ENCODE measurements around the gene SOX10.
"Not testable (repeated sequence)": the region's sequence is repeated elsewhere in the genome, so short reads cannot be mapped to it uniquely, and the experiment has no call there.

Gene SOX10

DNA sequence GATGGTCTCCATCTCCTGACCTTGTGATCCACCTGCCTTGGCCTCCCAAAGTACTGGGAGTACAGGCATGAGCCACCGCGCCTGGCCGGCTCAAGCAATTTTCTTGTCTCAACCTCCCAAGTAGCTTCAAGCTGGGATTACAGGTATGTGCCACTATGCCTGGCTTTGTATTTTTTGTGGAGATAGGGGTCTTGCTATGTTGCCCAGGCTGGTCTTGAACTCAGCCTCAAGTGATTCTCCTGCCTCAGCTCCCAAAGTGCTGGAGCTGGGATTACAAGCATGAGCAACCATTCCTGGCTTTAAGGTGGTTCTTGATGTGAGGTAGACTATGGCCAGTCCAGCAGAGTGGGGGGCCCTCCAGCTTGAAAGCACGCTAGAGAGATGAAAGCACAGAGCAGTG lies 23.3 kb downstream of the SOX10 start:
- Mint-ChIP-seq H3K36me3 (peaks cover 99% of the 10 kb centered on the region), H3K9me3 (no peaks in the 10 kb centered on the region), H3K4me1 (peaks cover 21% of the 10 kb centered on the region), H3K27ac (peak overlapping the region; percentile 17), H3K4me3 (no peak overlapping the region)
- no peak for DNase-seq (ENCODE audit: low spot score in 2 of 2)
- no peak for ATAC-seq

DNA sequence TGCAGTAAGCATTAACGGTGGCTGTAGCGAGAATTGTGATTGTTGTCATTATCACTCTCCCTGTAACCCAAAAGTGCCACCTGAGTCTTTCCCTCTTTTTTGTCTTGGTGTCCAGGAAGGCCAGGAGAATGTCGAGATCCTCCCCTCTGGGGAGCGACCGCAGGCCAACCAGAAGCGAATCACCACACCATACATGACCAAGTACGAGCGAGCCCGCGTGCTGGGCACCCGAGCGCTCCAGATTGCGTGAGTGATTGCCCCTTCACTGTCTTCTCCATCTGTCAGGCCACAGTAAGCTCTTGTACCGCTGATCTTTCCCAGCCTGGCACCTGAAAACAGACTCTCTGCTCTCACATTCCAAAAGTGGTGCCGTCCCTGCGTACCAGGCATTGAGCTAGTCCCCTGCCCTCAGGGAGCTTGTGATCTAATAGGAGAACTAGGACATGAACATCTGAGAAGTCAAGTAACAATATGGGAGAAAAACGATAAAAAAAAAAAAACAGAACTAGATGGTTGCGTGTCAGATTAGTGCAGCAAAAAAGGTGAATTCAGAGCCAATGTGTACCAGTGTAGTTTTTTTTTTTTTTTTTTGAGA lies 25.0 kb downstream of the SOX10 start:
- DNase-seq (ENCODE audit: low spot score in 2 of 2) = no peak
- no peaks in the 10 kb centered on the region for H3K9me3 Mint-ChIP-seq
- no peak overlapping the region for H3K4me3 Mint-ChIP-seq
- peaks cover 87% of the 10 kb centered on the region for H3K36me3 Mint-ChIP-seq
- no peak overlapping the region for H3K27ac Mint-ChIP-seq
- ATAC-seq = no peak
- H3K4me1 Mint-ChIP-seq = peaks cover 31% of the 10 kb centered on the region

DNA sequence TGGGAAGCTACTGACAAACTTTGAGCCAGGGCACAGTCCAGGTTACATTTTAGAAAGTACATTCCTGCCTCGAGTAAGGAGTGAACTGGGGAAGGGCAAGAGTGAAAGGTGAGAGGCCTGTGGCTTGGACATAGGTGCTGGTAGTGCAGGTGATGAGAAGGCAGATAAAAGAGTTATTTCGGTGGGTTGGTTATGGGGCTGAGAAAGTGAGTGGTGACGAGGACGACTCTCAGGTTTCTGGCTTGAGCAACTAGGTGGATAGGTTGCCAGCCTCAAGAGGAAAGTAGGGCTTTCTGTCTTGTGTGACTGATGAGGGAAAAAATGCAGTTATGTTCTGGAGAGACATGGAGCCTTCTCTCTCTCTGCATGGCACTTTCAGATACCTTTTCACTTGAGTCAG lies 27.1 kb downstream of the SOX10 start:
- Mint-ChIP-seq H3K36me3 (peaks cover 77% of the 10 kb centered on the region), H3K4me1 (peaks cover 51% of the 10 kb centered on the region), H3K9me3 (no peaks in the 10 kb centered on the region)

DNA sequence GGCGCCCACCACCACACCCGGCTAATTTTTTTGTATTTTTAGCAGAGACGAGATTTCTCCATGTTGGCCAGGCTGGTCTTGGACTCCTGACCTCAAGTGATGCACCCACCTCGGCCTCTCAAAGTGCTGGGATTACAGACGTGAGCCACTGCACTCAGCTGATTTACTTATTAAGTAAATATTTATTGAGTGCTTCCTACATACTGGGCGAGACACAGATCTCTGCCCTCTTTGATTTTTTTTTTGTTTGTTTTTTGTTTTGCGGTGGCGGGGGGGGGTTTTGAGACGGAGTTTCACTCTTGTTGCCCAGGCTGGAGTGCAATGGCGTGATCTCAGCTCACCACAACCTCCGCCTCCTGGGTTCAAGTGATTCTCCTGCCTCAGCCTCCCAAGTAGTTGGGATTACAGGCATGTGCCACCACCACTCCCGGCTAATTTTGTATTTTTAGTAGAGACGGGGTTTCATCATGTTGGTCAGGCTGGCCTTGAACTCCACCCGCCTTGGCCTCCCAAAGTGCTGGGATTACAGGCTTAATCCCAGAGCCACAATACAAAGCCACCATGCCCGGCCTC lies 28.4 kb downstream of the SOX10 start:
- not testable (repeated sequence) for H3K4me3 Mint-ChIP-seq; ATAC-seq; H3K27ac Mint-ChIP-seq; DNase-seq (ENCODE audit: low spot score in 2 of 2); H3K9me3 Mint-ChIP-seq
- Mint-ChIP-seq H3K4me1 (peaks cover 51% of the 10 kb centered on the region), H3K36me3 (peaks cover 64% of the 10 kb centered on the region)

More for the DNA sequence above, 27.1 kb downstream of the SOX10 start:
- ATAC-seq (no peak), DNase-seq (ENCODE audit: low spot score in 2 of 2) (no peak)
- Mint-ChIP-seq H3K27ac (no peak overlapping the region), H3K4me3 (no peak overlapping the region)

DNA sequence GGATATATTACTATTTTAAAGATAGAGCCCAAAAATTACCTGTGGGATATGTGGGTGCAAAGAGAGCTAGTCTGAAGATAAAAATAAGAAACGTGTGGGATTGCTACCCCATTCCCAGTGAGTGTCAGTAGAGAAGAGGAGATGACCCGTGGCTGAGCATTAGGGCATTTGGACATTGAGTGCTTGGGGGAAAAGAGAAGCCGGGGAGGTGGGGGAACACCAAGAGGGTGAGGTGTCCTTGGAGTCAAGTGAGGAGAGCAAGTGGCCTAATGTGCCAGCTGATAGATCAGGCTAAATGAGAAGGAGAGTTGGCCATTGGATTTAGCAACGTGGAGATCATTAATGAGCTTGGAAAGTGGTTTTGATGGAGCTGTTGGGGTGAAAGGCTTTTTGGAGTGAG lies 29.7 kb downstream of the SOX10 start:
- Mint-ChIP-seq H3K4me3 (peak overlapping the region; percentile 93), H3K36me3 (peaks cover 52% of the 10 kb centered on the region), H3K4me1 (peaks cover 51% of the 10 kb centered on the region), H3K27ac (peak overlapping the region; percentile 97), H3K9me3 (no peaks in the 10 kb centered on the region)
- no peak for DNase-seq (ENCODE audit: low spot score in 2 of 2)
- ATAC-seq = no peak

DNA sequence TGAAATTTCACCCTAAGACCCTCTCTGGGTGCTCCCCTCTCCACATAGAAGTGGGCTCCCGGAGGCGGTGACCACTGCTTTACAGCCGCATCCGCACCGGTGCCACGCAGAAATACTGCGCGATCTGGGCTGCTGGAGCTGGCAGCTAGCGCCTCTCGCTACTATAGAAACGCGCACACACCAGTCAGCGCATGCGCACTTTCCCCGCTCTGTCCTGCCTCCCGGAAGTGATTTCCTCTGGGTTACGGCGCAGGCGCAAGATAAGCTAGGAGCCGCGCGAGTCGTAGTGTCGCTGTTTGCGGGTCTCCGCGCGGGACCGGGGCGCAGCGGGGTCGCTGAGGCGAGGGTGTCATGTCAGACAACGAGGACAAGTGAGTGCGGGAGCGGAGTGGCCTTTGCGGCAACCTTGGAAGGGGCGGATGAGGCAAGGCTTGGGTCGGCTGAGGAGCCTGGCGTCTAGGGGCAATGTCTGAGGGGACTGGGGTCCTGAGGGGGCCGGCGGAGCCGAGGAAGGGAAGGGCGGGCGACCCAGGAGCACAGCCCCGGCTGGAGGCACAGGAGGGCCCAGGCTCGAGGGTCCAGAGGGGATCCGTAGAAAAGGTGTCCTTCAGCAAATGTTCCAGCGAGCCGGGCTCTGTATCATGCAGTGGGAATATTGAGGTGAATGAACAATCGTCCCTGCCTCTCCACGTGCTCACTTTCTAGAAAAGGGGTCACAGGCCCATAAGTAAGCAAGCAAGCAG lies 30.7 kb downstream of the SOX10 start, which contains the start of the genes C22orf23 and POLR2F:
Gene C22orf23, minus strand, starts transcription at position 165 of the 743 bp plus-strand sequence. CDS start 452 bp downstream, outside the sequence.
Gene POLR2F, plus strand, starts transcription at position 263 of the 743 bp plus-strand sequence. Its CDS starts 89 bp downstream, at position 352.
- Mint-ChIP-seq H3K27ac (peak within 1 kb of the TSS; percentile 97), H3K4me1 (peaks cover 47% of the 10 kb centered on the region), H3K4me3 (peak within 1 kb of the TSS; percentile 93), H3K9me3 (no peaks in the 10 kb centered on the region), H3K36me3 (peaks cover 41% of the 10 kb centered on the region)
- peak; percentile 93 to 98 for DNase-seq (ENCODE audit: low spot score in 2 of 2)
- ATAC-seq = peak; percentile 97

DNA sequence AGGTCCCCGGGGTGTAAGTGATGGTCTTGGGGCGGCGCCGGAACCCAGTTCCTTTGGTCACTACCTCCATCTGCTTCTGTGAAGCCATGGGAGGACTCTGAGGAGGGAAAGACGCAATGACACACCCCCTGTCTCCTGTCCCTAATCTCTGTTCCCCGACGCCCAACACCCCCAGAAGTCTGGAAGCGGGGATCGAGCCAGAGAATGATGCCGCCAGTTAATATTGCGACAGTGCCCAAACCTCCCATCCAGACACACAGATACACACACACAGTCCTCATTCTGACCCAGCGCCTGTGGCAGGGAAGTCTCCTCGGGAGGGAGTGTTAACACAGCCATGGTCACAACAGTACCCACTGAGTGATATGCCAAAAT lies 31.3 kb downstream of the SOX10 start:
- peak; percentile 62 for ATAC-seq
- peak overlapping the region; percentile 97 for H3K27ac Mint-ChIP-seq

DNA sequence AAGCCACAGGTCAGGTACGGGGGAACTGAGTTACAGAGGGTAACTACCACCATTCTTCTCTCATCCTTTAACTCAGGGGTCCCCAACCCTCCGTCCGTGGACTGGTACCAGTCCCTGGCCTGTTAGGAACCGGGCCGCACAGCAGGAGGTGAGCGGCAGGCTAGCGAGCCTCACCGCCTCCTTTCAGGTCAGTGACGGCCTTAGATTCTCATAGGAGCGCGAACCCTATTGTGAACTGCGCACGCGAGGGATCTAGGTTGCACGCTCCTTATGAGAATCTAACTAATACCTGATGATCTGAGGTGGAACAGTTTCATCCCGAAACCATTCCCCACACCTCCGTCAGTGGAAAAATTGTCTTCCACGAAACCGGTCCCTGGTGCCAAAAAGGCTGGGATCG lies 31.7 kb downstream of the SOX10 start:
- H3K36me3 Mint-ChIP-seq = peaks cover 31% of the 10 kb centered on the region
- H3K4me1 Mint-ChIP-seq = peaks cover 40% of the 10 kb centered on the region
- DNase-seq (ENCODE audit: low spot score in 2 of 2); H3K9me3 Mint-ChIP-seq; ATAC-seq: not testable (repeated sequence)
- H3K4me3 Mint-ChIP-seq = peak overlapping the region; percentile 93
- H3K27ac Mint-ChIP-seq = peak overlapping the region; percentile 97

More for the DNA sequence above, 31.3 kb downstream of the SOX10 start:
- H3K4me1 Mint-ChIP-seq = peaks cover 44% of the 10 kb centered on the region
- peaks cover 35% of the 10 kb centered on the region for H3K36me3 Mint-ChIP-seq
- no peak for DNase-seq (ENCODE audit: low spot score in 2 of 2)
- no peaks in the 10 kb centered on the region for H3K9me3 Mint-ChIP-seq
- H3K4me3 Mint-ChIP-seq = peak overlapping the region; percentile 93

DNA sequence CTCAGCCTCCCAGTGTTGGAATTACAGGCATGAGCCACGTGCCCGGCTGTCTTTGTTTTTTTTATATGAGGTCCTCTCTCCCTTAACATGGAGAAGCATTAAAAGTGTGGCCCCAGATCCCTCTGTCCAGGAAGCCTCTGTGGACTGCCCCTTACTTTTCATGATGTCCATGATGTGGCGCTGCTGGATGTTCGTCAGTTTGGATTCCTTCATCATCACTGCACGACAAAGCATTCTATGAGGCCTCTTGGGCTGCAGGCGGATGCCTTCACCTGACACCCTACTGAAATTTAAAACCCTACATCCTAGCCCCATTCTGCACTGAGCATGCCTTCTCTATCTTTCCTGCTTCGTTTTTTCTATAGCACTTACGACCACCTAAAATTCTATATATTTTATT lies 33.0 kb downstream of the SOX10 start:
- DNase-seq (ENCODE audit: low spot score in 2 of 2) (no peak), ATAC-seq (no peak)
- H3K9me3 Mint-ChIP-seq = no peaks in the 10 kb centered on the region
- peaks cover 30% of the 10 kb centered on the region for H3K4me1 Mint-ChIP-seq
- H3K4me3 Mint-ChIP-seq = no peak overlapping the region
- H3K27ac Mint-ChIP-seq = no peak overlapping the region
- peaks cover 18% of the 10 kb centered on the region for H3K36me3 Mint-ChIP-seq

DNA sequence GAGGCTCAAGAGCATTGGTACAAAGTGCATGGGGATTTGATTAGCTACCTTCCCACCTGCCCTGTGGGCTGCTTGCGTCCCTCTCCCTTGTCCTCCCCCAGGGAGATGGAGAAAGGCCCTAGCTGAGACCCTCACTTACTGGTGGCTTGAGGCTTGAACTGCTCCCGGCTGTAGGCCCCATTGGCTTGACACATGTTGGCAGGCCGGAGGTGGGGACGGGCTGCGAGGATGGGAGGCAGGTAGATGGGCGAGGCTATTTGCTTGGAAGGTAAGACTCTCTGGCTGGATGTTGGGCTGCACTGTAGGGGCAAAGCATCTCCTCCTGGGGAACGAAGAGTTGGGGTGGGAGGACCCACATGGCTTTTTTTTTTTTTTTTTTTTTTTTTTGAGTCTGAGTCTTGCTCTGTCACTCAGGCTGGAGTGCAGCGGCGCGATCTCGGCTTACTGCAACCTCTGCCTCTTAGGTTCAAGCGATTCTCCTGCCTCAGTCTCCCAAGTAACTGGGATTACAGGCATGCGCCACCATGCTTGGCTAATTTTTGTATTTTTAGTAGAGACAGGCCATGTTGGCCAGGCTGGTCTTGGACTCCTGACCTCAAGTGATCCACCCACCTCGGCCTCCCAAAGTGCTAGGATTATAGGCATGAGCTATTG lies 37.1 kb downstream of the SOX10 start:
- not testable (repeated sequence) for H3K27ac Mint-ChIP-seq; H3K36me3 Mint-ChIP-seq; H3K4me3 Mint-ChIP-seq; H3K9me3 Mint-ChIP-seq; DNase-seq (ENCODE audit: low spot score in 2 of 2); H3K4me1 Mint-ChIP-seq
- peak; percentile 31 for ATAC-seq

DNA sequence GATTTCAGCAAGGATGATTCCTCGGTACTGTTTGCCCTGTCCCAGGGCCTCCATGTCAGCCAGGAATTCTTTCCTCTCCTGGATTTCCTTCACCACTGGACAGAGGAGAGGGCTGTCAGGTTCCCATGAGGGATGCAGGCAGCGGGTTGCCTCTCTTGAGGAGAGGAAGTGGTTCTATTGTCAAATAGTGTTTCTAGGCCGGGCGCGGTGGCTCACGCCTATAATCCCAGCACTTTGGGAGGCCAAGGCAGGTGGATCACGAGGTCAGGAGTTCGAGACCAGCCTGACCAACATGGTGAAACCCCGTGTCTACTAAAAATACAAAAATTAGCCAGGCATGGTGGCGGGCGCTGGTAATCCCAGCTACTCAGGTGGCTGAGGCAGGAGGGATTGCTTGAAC lies 39.9 kb downstream of the SOX10 start:
- DNase-seq (ENCODE audit: low spot score in 2 of 2); H3K27ac Mint-ChIP-seq; H3K4me3 Mint-ChIP-seq; ATAC-seq; H3K4me1 Mint-ChIP-seq; H3K9me3 Mint-ChIP-seq: not testable (repeated sequence)
- peaks cover 16% of the 10 kb centered on the region for H3K36me3 Mint-ChIP-seq

DNA sequence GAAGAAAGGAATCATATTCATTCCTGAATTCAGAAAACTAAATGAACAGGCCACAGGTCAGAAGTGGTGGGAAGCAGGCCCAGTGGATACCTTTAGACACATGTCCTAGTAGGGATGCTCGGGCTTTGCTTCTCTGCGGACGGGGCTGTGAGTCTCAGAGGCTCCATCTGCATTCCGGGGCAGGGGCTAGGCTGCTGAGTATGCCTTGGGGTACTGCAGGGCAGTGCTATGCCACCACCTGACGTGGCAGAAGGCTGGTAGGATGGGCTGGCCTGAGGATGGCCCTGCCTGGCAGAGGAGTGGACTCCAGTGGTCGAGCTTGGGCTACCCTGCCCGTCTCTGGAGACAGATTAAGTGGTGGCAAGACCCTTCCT lies 40.5 kb downstream of the SOX10 start:
- Mint-ChIP-seq H3K4me3 (no peak overlapping the region), H3K36me3 (peaks cover 17% of the 10 kb centered on the region), H3K9me3 (no peaks in the 10 kb centered on the region), H3K27ac (no peak overlapping the region), H3K4me1 (peaks cover 9% of the 10 kb centered on the region)
- DNase-seq (ENCODE audit: low spot score in 2 of 2) = no peak
- ATAC-seq = no peak

DNA sequence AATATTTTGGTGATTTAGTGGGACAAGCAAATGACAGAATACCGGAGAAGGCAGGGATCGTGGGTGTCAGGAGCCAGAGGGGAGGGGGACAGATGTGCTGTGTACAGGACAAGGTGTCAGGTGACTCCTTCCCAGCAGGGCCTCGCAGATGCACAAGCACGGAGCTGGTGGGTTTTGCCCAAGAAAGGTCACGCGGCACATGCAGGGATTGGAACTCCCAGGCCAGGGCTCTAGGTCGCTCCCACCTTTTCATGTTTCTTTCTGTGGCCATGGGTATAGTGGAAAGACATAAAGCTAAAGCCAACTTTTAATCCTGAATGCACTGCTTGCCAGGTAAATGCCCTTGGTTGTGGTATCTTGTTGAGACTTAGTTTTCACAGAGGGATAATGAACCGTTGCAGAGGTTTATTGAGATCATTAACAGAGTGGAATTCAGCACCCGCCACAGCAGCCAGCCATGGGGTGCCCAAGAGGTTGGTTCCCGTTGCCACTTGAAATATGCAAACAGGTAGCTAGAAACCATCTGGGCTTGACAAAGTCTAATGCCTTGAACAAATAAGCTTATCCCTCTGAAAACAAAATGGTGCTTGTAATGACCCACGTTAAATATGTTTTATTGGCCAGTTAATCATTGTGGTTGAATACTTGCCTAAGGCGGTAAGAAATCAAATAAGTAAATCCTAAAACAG lies 41.1 kb downstream of the SOX10 start:
- Mint-ChIP-seq H3K36me3 (peaks cover 22% of the 10 kb centered on the region), H3K9me3 (no peaks in the 10 kb centered on the region), H3K27ac (no peak overlapping the region), H3K4me1 (peaks cover 9% of the 10 kb centered on the region), H3K4me3 (no peak overlapping the region)
- DNase-seq (ENCODE audit: low spot score in 2 of 2) = no peak
- no peak for ATAC-seq

DNA sequence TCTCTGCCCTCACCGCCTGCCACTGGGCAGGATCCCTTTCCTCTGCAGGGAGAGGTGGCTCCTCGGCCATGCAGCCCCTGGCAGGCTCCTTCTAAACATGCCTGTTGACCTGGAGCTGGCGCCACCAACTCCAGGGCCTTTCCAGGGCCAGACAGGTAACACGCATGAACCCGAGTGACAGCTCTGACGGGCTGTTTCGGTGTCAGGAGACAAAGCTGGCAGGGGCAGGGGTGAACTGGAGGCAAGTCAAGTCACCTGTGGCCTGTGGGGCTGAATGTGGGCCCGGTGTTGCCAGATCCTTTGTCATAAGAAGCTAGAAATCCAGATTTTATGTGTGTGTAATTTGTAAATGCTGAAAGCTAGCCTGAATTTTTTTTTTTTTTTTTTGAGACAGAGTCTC lies 42.2 kb downstream of the SOX10 start:
- DNase-seq (ENCODE audit: low spot score in 2 of 2) (no peak), ATAC-seq (no peak)
- Mint-ChIP-seq H3K9me3 (no peaks in the 10 kb centered on the region), H3K27ac (no peak overlapping the region), H3K4me3 (no peak overlapping the region), H3K36me3 (peaks cover 33% of the 10 kb centered on the region), H3K4me1 (peaks cover 9% of the 10 kb centered on the region)
